ENCODE results near the gene ELSPBP1.

DNA sequence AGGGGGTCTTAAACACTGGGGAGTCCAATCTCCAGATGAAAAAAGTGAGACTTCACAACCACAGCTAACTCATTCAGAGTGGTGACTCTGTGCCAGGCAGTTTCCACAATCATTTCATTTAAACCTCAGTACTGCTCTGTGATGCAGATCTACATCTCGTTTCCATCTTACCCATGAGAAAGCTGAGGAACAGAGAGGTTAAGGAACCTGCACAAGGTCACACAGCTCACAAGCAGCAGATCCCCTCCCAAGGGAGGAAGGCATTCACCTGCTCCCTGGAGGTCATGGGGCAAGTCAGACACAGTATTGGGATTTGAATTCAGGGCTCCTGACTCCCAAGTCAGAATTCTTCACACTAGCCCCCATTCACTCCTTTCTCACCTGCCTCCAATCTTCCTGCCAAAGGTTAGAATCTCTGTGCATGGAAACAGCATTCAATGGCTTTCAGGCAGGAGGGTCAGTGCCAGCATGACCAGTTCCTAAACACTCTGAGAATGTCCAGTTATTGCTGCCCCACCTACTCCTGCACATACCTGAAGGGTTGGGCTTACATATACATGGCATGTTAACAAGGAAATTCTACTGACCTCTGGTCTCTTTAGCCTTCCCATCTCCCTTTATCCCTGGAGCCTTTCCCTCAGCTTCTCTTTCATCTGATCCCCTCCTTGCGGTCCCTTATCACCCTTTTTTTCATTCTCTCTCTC, 47.6 kb downstream of the ELSPBP1 start:
- TF ChIP-seq CTCF (IDR thresholded peaks at IDR 0.05) (no peak), POLR2A (IDR thresholded peaks at IDR 0.05) (no peak)
